DOHH2 (cell line): ENCODE results near the gene OPN4.

ENCODE experiments used
- CTCF ChIP-seq: fragments of 200-600 bp; sonication (generic); IDR thresholded peaks from one replicate; pipeline ENCODE4 v1.5.1; 2014; ENCODE audit warnings: antibody characterized with exemption, mild to moderate bottlenecking, low read depth, low read length; ENCODE audit not compliant: poor library complexity, severe bottlenecking
- EZH2phosphoT487 ChIP-seq: fragments of 200-600 bp; sonication (generic); IDR thresholded peaks from 2 replicates; pipeline ENCODE4 v1.6.1; 2017; ENCODE audit warnings: borderline replicate concordance, mild to moderate bottlenecking, antibody characterized with exemption, low read length, moderate library complexity, mixed read lengths

- no peak for TF ChIP-seq CTCF
- TF ChIP-seq EZH2phosphoT487, result no peak
These were observed 19.0 kb downstream of the OPN4 start for GRCh38 chr10:86673216-86673826.
